Ectodermal cell (in vitro differentiated cells): Measurements from ENCODE around the gene MAP4K3.

Experiments
- H3K27ac ChIP-seq: 2 replicates; pipeline ENCODE4 v1.7.0; 2013; ENCODE audit warnings: mild to moderate bottlenecking, low read depth, low read length; ENCODE audit not compliant: insufficient read depth, poor library complexity, severe bottlenecking
- H3K27me3 ChIP-seq: 2 replicates; pipeline ENCODE4 v1.7.0; 2013; ENCODE audit warnings: mild to moderate bottlenecking, low read length; ENCODE audit not compliant: insufficient read depth, control insufficient read depth, poor library complexity, severe bottlenecking
- H3K36me3 ChIP-seq: one replicate; pipeline ENCODE4 v1.7.0; 2013; ENCODE audit warnings: low read length; ENCODE audit not compliant: control insufficient read depth, insufficient read depth
- H3K4me1 ChIP-seq: one replicate; pipeline ENCODE4 v1.7.0; 2013; ENCODE audit warnings: low read length; ENCODE audit not compliant: control insufficient read depth, insufficient read depth
- H3K4me3 ChIP-seq: 2 replicates; pipeline ENCODE4 v1.7.0; 2013; ENCODE audit warnings: low read depth, low read length, control low read depth; ENCODE audit not compliant: insufficient read depth
- H3K9me3 ChIP-seq: 2 replicates; pipeline ENCODE4 v1.7.0; 2013; ENCODE audit warnings: mild to moderate bottlenecking, low read length, moderate library complexity; ENCODE audit not compliant: control insufficient read depth
- WGBS, 2 experiments: methylation state at CpG; one replicate each; pipeline ENCODE4 v1.1.7; 2013; ENCODE audit warnings: missing lambda C conversion rate in 2 of 2; 5-methylcytosine and 5-hydroxymethylcytosine counted together

Gene MAP4K3

GRCh38 chr2:39475006-39475405 lies 37.9 kb upstream of the MAP4K3 start:
- no peaks in the 10 kb centered on the region for H3K27me3 ChIP-seq
- H3K9me3 ChIP-seq: no peaks in the 10 kb centered on the region
- no peak overlapping the region for H3K4me3 ChIP-seq
- H3K4me1 ChIP-seq: peaks cover under 1% of the 10 kb centered on the region
- no peak overlapping the region for H3K27ac ChIP-seq
- no peaks in the 10 kb centered on the region for H3K36me3 ChIP-seq
- WGBS, 2 experiments: 95 to 100% methylated on average over 2 to 3 of the region's 4 CpGs

- no peaks in the 10 kb centered on the region for H3K27me3 ChIP-seq
- peaks cover 8% of the 10 kb centered on the region for H3K4me1 ChIP-seq
- no peak overlapping the region for H3K27ac ChIP-seq
- H3K36me3 ChIP-seq: no peaks in the 10 kb centered on the region
- no peak overlapping the region for H3K4me3 ChIP-seq
- 95 to 98% methylated on average over 3 of the region's 3 CpGs for WGBS, 2 experiments
- no peaks in the 10 kb centered on the region for H3K9me3 ChIP-seq
Observed at GRCh38 chr2:39470580-39470979, 33.5 kb upstream of the MAP4K3 start.

- Histone ChIP-seq H3K27ac (no peak overlapping the region), H3K27me3 (no peaks in the 10 kb centered on the region), H3K4me1 (peaks cover 8% of the 10 kb centered on the region), H3K4me3 (no peak overlapping the region), H3K36me3 (no peaks in the 10 kb centered on the region), H3K9me3 (no peaks in the 10 kb centered on the region)
- WGBS, 2 experiments: 66% methylated on average over 3 of the region's 3 CpGs
Observed at GRCh38 chr2:39469807-39470206, 32.7 kb upstream of the MAP4K3 start.

GRCh38 chr2:39468579-39469451 lies 31.7 kb upstream of the MAP4K3 start:
- H3K4me3 ChIP-seq: no peak overlapping the region
- no peaks in the 10 kb centered on the region for H3K27me3 ChIP-seq
- H3K9me3 ChIP-seq: no peaks in the 10 kb centered on the region
- peaks cover 8% of the 10 kb centered on the region for H3K4me1 ChIP-seq
- H3K36me3 ChIP-seq: no peaks in the 10 kb centered on the region
- no peak overlapping the region for H3K27ac ChIP-seq
- 88 to 90% methylated on average over 3 to 4 of the region's 4 CpGs for WGBS, 2 experiments

- 92 to 96% methylated on average over 4 of the region's 6 CpGs for WGBS, 2 experiments
- H3K27me3 ChIP-seq: no peaks in the 10 kb centered on the region
- H3K27ac ChIP-seq: no peak overlapping the region
Observed at GRCh38 chr2:39466311-39466710, 29.2 kb upstream of the MAP4K3 start.

GRCh38 chr2:39464864-39465263 lies 27.8 kb upstream of the MAP4K3 start:
- Histone ChIP-seq H3K4me1 (peaks cover 6% of the 10 kb centered on the region), H3K27ac (no peak overlapping the region), H3K36me3 (no peaks in the 10 kb centered on the region), H3K9me3 (no peaks in the 10 kb centered on the region), H3K4me3 (no peak overlapping the region), H3K27me3 (no peaks in the 10 kb centered on the region)
- WGBS, 2 experiments: 47 to 57% methylated on average over 1 of the region's 1 CpG

More at GRCh38 chr2:39466311-39466710, 29.2 kb upstream of the MAP4K3 start:
- no peak overlapping the region for H3K4me3 ChIP-seq
- H3K9me3 ChIP-seq: no peaks in the 10 kb centered on the region
- H3K4me1 ChIP-seq: peaks cover 8% of the 10 kb centered on the region
- H3K36me3 ChIP-seq: no peaks in the 10 kb centered on the region

GRCh38 chr2:39455826-39456225 lies 18.7 kb upstream of the MAP4K3 start:
- no peaks in the 10 kb centered on the region for H3K9me3 ChIP-seq
- WGBS, 2 experiments: 94 to 97% methylated on average over 2 of the region's 2 CpGs
- no peaks in the 10 kb centered on the region for H3K36me3 ChIP-seq
- no peaks in the 10 kb centered on the region for H3K27me3 ChIP-seq
- no peaks in the 10 kb centered on the region for H3K4me1 ChIP-seq
- no peak overlapping the region for H3K27ac ChIP-seq
- H3K4me3 ChIP-seq: no peak overlapping the region

- H3K27ac ChIP-seq: no peak overlapping the region
- no peaks in the 10 kb centered on the region for H3K27me3 ChIP-seq
- no peaks in the 10 kb centered on the region for H3K4me1 ChIP-seq
- no peak overlapping the region for H3K4me3 ChIP-seq
- 95 to 97% methylated on average over 4 to 5 of the region's 5 CpGs for WGBS, 2 experiments
- H3K9me3 ChIP-seq: no peaks in the 10 kb centered on the region
- no peaks in the 10 kb centered on the region for H3K36me3 ChIP-seq
Observed at GRCh38 chr2:39452396-39452795, 15.3 kb upstream of the MAP4K3 start.

- Histone ChIP-seq H3K27ac (no peak overlapping the region), H3K9me3 (no peaks in the 10 kb centered on the region), H3K4me3 (no peak overlapping the region), H3K27me3 (no peaks in the 10 kb centered on the region), H3K36me3 (no peaks in the 10 kb centered on the region), H3K4me1 (no peaks in the 10 kb centered on the region)
Observed at GRCh38 chr2:39451954-39452353, 14.9 kb upstream of the MAP4K3 start.

- no peaks in the 10 kb centered on the region for H3K36me3 ChIP-seq
- 99 to 100% methylated on average over 3 of the region's 3 CpGs for WGBS, 2 experiments
Observed at GRCh38 chr2:39448169-39448502, 11.1 kb upstream of the MAP4K3 start.

More at GRCh38 chr2:39448169-39448502, 11.1 kb upstream of the MAP4K3 start:
- Histone ChIP-seq H3K27me3 (no peaks in the 10 kb centered on the region), H3K4me3 (no peak overlapping the region), H3K9me3 (no peaks in the 10 kb centered on the region), H3K27ac (no peak overlapping the region), H3K4me1 (no peaks in the 10 kb centered on the region)
